PFSK-1 (cell line): ENCODE data around the gene NAPA.

ENCODE experiments used
- FOXP2 ChIP-seq: optimal IDR thresholded peaks from 2 replicates; pipeline ENCODE3; 2011; ENCODE audit warnings: borderline replicate concordance, control low read depth, inconsistent platforms; ENCODE audit not compliant: insufficient read depth; ENCODE audit errors: extremely low read length, extremely low read depth
- POLR2AphosphoS5 ChIP-seq: IDR thresholded peaks from 2 replicates; pipeline ENCODE4 v1.6.1; 2012; ENCODE audit warnings: low read depth, mild to moderate bottlenecking, control low read depth, low read length, moderate library complexity
- SIN3A ChIP-seq: IDR thresholded peaks from 2 replicates; pipeline ENCODE4 v1.6.1; 2012; ENCODE audit warnings: mild to moderate bottlenecking, low read length, moderate library complexity, borderline replicate concordance; ENCODE audit not compliant: insufficient read depth
- TAF1 ChIP-seq: IDR thresholded peaks from 2 replicates; pipeline ENCODE4 v1.6.1; 2012; ENCODE audit warnings: low read length, control low read depth, borderline replicate concordance; ENCODE audit not compliant: insufficient read depth
- TF ChIP-seq, protein P1 (sequence below), 2 experiments: IDR thresholded peaks; 2 replicates each; pipeline versions ENCODE4 v1.6.1 to v1.8.0; 2011 to 2012; ENCODE audit warnings: low read depth in 2 of 2, low read length in 2 of 2, control low read depth in 1 of 2, inconsistent platforms in 1 of 2, mild to moderate bottlenecking in 1 of 2, moderate library complexity in 1 of 2; ENCODE audit not compliant: insufficient read depth in 1 of 2

NAPA gene

DNA sequence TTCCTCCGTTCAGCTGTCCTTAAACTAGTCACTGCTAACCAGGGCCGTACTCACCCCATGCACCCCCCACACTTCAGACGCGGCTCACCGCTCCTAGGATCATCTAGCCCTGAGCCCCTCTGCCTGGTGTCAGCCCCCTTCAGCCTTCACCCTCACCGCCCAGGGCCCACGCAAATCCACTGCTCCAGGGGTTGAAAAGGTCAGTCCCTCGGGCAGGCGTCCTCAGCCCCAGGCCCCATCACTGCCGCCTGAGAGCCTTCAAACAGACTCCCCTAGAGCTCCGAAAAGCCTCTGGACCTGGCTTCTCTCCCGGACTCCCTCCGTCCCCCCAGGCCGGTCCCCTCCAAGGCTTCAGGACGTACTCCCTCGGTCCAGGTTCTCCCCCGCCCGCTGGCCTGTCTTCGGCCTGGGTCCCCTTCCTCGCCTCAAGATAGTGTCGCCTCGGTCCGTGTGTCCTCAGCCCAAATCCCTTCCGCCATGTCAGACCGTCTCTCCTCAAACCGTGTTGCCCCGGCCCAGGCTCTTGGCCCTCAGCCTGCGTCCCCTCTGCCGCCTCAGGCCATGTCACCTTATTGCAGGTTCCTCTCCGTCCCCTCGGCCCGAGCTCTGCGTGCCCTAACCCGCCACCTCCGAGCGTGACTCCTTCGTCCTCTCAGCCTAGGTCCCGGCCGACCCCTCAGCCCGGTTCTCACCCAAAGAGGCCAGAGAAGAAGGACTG is 553 bp downstream of the NAPA start:
- TF ChIP-seq SIN3A (no peak), TAF1 (no peak), POLR2AphosphoS5 (no peak), FOXP2 (no peak)
- TF ChIP-seq, protein P1, sequence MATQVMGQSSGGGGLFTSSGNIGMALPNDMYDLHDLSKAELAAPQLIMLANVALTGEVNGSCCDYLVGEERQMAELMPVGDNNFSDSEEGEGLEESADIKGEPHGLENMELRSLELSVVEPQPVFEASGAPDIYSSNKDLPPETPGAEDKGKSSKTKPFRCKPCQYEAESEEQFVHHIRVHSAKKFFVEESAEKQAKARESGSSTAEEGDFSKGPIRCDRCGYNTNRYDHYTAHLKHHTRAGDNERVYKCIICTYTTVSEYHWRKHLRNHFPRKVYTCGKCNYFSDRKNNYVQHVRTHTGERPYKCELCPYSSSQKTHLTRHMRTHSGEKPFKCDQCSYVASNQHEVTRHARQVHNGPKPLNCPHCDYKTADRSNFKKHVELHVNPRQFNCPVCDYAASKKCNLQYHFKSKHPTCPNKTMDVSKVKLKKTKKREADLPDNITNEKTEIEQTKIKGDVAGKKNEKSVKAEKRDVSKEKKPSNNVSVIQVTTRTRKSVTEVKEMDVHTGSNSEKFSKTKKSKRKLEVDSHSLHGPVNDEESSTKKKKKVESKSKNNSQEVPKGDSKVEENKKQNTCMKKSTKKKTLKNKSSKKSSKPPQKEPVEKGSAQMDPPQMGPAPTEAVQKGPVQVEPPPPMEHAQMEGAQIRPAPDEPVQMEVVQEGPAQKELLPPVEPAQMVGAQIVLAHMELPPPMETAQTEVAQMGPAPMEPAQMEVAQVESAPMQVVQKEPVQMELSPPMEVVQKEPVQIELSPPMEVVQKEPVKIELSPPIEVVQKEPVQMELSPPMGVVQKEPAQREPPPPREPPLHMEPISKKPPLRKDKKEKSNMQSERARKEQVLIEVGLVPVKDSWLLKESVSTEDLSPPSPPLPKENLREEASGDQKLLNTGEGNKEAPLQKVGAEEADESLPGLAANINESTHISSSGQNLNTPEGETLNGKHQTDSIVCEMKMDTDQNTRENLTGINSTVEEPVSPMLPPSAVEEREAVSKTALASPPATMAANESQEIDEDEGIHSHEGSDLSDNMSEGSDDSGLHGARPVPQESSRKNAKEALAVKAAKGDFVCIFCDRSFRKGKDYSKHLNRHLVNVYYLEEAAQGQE (IDR thresholded peaks at IDR 0.05; ENCODE audit: insufficient read depth in 1 of 2, low read depth in 2 of 2, low read length in 2 of 2): no peak

DNA sequence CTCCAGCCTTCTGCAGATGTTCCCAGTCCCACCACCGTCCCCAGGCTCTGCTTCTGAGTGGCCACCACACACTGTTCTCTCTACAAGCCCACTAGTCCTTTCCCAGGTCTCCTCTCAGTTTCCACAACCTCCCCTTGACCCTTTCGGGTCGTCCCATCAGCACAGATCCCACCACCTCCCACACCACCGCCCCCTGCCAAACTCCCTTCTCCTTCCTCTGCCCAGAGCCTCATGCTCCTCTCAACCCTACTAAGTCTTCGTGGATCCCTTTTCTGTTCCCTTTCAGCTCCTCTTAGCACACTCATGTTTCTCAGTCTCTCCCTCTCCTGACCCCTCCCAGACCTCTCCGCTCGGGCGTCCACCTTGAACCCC is 1.9 kb downstream of the NAPA start:
- TF ChIP-seq POLR2AphosphoS5 (no peak), FOXP2 (no peak), TAF1 (no peak), SIN3A (no peak)
- TF ChIP-seq, protein P1 (IDR thresholded peaks at IDR 0.05; ENCODE audit: insufficient read depth in 1 of 2, low read depth in 2 of 2, low read length in 2 of 2): no peak

DNA sequence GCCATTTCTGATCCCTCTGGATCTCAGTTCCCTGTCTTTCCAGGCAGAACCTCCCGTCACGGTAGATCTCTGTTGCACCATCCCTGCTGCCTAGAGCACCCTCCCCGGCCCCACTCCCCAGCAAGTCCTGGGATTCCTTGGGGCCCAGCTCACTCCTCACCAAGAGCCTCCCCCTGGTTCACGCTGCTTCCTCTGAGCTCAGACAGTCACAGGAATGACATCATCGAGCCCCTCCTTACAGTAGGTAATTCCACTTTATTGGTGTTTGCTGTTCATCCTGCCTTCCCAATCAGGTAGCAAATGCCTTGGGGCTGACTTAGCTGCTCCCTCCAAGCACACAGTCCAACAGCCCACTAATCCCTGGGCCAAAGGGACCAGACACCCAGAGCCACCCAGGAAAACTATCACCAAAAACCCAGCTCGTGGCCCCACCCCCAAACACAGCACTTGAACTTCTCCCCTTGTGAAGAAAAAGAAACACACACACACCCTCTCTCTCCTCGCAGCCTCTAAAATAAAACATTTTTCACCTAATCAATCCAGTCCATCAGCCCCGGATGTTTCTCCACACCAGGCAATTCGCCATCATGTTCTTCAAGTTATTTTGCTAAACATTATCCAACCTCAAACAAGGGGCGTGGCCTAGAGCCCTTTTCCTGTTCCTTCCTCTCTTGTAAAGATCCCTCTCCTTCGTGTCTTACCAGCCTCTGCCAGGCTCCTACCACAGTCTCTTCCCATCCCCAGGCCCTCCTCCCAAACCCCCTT is 2.5 kb downstream of the NAPA start:
- TF ChIP-seq SIN3A (no peak), FOXP2 (no peak), TAF1 (no peak), POLR2AphosphoS5 (no peak)
- TF ChIP-seq, protein P1 (IDR thresholded peaks at IDR 0.05; ENCODE audit: insufficient read depth in 1 of 2, low read depth in 2 of 2, low read length in 2 of 2): no peak

DNA sequence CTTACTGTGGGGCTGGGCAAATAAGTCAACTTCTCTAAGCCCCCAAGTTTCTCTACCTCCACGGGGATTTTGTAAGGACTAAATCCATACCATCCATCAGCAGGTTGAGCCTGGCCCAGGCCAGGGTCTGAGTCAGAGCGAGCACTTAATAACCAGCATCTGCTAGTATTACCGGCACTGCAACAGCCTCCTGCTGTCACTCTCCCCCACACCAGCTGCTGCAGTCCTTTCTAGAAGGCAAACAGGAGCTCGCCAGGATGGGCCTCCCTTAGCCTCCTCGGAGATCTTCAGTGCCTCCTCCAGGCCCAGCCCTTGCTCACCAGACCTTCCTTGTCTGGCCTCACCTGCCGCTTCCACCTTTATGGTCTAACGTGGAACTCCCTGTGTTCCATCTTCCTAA is 3.2 kb downstream of the NAPA start:
- TF ChIP-seq SIN3A: no peak
- TF ChIP-seq POLR2AphosphoS5: no peak
- no peak for TF ChIP-seq TAF1
- TF ChIP-seq, protein P1 (IDR thresholded peaks at IDR 0.05; ENCODE audit: insufficient read depth in 1 of 2, low read depth in 2 of 2, low read length in 2 of 2): no peak
- TF ChIP-seq FOXP2: no peak

DNA sequence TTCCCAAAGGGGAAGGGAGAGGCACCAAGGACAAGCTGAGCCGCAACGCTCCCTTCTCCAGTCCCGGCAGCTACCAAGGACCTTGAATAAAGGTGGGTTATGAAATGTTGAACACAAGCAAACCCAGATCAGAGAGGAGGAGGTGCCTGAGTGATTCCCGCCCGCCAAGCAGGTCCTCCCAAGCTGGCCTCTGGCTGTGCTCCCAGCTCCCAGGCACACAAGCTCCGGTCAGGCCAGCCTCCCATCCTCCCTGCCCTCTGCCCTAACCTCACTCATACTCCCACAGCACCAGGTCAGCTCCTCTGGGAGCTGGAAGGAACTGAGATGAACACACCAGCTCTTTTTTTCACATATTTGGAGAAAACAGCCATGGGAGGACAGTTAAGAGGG is 3.7 kb downstream of the NAPA start:
- no peak for TF ChIP-seq FOXP2
- no peak for TF ChIP-seq SIN3A
- TF ChIP-seq, protein P1 (IDR thresholded peaks at IDR 0.05; ENCODE audit: insufficient read depth in 1 of 2, low read depth in 2 of 2, low read length in 2 of 2): no peak
- TF ChIP-seq POLR2AphosphoS5: no peak
- TF ChIP-seq TAF1: no peak
